OCI-M2 (cell line): ENCODE data around the gene CNTRL.
"Not testable (repeated sequence)": the region's sequence is repeated elsewhere in the genome, so short reads cannot be mapped to it uniquely, and the experiment has no call there.

Source experiments
- DNase-seq: peaks from one replicate; lab custom pipeline; 2025; ENCODE audit not compliant: unreplicated experiment; lab: John Stamatoyannopoulos, UW

Gene CNTRL

DNA sequence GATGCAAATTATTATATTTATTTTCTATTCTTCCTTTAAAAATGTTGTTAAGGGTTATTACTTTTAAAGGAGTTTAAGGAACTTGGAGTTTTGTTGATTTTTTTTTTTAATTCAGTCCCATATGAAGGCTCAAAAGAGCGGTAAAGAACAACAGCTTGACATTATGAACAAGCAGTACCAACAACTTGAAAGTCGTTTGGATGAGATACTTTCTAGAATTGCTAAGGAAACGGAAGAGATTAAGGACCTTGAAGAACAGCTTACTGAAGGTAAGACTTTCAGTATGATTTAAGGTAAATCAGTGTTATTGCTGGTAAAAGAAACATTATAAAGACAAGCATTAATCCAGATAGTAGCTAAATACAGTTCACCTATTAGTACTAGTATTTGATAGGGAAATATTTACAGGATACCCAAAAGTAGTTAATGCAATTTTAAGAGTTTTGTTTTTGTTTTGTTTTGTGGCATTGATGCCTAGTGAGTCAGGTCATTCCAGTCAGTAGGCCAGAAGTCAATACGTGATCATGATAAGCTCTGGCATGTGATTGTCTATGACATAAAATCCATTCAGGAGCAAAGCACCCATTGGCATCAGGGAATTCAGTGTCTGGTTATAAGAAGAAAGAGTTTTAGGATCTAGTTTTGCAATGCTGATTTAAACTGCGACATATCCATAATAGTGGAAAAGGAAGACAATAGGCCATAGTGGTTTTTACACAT, 49.2 kb downstream of the CNTRL start:
- DNase-seq, result no peak

GRCh38 chr9:121125590-121125989, 50.8 kb downstream of the CNTRL start:
- no peak for DNase-seq

DNA sequence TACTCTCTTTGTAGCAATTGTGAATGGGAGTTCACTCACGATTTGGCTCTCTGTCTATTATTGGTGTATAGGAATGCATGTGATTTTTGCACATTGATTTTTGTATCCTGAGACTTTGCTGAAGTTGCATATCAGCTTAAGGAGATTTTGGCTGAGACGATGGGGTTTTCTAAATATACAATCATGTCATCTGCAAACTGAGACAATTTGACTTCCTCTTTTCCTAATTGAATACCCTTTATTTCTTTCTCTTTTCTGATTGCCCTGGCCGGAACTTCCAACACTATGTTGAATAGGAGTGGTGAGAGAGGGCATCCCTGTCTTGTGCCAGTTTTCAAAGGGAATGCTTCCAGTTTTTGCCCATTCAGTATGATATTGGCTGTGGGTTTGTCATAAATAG, 54.6 kb downstream of the CNTRL start:
- DNase-seq, result not testable (repeated sequence)

- no peak for DNase-seq
Measured at GRCh38 chr9:121133104-121133816, 58.5 kb downstream of the CNTRL start.

DNA sequence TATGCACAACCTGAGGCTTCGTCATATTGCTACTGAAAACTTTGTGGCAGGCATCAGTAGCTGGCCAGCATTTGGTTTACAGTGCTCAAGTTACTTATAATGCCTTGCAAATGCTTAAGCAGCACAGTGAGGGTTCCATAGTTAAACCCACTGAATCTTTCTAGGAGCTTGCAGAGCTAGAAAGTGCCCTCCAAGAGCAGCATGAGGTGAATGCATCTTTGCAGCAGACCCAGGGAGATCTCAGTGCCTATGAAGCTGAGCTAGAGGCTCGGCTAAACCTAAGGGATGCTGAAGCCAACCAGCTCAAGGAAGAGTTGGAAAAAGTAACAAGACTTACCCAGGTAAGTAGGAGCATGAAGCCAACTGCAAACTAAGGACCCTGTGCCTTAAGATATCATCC, 60.9 kb downstream of the CNTRL start:
- no peak for DNase-seq

- DNase-seq, result no peak
Measured at GRCh38 chr9:121138561-121138960, 63.8 kb downstream of the CNTRL start.

DNA sequence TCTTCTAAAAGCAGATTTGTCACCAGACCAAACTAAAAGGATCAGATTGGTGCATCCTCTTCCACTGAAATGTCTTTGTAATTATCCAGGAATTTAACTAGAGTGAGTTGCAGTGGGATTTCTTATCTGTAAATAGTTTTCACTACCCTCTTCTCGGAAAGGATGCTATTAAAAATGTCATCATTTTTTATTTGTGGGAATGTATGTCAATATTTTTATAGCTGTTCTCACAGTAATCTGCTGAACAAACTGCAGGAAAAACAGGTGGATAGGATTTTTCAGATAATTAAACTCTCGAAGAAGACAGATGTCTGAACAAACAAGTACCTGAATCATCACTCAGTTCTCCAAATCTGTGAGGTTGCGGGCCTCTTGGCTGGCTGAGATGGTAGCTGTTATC, 64.2 kb downstream of the CNTRL start:
- DNase-seq, result no peak

DNA sequence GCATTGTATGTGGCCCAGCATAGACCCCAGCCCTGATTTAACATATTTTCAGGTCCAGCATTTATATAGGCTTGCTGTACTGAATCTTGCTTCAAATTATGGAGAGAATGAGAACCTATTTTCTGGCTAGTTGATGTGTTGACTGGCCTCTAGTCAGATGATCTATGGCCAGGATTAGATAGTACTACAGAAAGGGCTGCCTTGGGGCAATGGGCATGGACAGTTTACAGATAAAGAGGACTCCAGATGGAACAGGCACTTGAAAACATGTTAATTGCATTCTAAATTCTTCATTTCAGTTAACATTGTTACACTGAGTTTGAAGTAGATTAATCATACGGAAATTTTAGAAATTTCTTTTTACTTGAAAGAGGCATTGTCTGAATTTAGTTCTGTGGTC, 65.4 kb downstream of the CNTRL start:
- DNase-seq, result no peak

DNA sequence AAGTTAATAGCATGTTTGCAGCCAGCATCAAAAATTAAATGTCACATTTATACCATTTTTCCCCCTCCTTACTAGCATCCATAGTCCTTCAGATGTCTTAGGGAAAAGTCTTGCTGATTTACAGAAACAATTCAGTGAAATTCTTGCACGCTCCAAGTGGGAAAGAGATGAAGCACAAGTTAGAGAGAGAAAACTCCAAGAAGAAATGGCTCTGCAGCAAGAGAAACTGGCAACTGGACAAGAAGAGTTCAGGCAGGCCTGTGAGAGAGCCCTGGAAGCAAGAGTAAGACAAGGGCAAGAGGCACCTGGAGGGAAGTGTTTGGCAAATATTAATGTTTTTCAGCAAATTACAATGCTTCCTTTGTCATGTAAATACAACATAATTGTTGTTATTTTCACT, 66.6 kb downstream of the CNTRL start:
- DNase-seq, result no peak

- no peak for DNase-seq
Measured at GRCh38 chr9:121141706-121142105, 67.0 kb downstream of the CNTRL start.

GRCh38 chr9:121143771-121144170, 69.0 kb downstream of the CNTRL start:
- DNase-seq, result no peak

DNA sequence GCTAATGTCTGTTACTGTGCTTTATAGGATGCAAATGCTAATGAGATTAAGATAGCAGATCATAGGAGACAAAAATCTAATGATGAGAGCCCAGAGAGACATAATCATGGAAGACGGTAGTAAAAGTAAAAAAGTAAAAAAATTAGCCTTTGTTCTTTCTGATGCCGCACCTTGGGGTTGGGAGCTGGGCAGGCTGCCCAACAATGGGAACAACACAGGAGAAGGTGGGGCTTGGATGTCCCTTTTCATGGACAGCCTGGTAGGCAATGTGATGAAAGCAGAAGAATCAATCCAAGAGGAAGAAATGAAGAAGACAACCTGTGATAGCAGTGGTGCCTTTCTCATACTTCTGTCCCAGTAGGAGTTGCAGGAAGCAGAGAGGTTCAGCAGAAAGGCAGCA, 69.7 kb downstream of the CNTRL start:
- DNase-seq, result no peak

GRCh38 chr9:121150188-121150587, 75.4 kb downstream of the CNTRL start:
- no peak for DNase-seq

- no peak for DNase-seq
Measured at GRCh38 chr9:121153642-121154041, 78.9 kb downstream of the CNTRL start.

DNA sequence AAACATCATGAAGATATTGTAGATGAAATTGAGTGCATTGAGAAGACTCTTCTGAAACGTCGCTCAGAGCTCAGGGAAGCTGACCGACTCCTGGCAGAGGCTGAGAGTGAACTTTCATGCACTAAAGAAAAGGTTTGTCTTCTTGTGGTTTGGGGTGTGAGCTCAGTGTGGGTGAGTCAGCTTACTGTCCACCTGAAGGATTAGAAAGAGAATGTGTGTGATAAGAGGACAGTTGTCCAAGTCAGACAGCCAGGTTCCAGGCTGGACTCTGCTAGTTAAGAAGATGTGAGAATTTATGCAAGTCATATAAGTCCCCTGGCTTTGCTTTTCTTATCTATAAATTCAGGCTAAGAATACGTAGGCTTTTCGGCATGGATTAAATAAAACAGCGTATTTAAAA, 80.0 kb downstream of the CNTRL start:
- no peak for DNase-seq

- DNase-seq, result no peak
Measured at GRCh38 chr9:121156263-121156731, 81.5 kb downstream of the CNTRL start.

DNA sequence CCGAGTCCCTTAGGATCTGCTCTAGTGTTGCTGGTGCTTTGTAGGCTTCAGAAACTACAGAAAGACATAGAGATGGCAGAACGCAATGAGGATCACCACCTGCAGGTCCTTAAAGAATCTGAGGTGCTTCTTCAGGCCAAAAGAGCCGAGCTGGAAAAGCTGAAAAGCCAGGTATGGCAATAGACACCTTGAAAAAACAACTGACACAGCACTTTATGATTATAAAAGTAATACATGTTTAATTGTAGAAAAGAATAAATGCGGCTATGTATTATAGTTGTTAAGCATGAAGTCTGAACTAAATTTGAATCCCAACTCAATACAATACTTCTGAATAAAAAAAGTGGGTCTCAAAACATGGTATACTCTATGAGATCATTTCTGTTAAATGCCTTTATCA, 83.2 kb downstream of the CNTRL start:
- no peak for DNase-seq

DNA sequence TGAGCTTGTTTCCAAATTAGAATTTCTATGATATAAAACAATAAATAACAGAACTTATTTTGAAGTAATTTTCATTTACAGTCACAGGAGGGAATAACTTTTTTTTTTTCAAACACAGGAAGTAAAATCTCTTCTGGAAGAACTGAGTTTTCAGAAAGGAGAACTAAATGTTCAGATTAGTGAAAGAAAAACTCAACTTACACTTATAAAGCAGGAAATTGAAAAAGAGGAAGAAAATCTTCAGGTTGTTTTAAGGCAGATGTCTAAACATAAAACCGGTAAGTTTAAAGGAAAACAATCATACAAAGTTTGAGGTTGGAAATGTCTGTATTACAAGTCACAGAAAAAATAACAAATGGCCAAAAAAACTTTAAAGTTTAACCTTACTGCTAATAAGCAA, 85.3 kb downstream of the CNTRL start:
- no peak for DNase-seq

- no peak for DNase-seq
Measured at GRCh38 chr9:121168052-121168451, 93.3 kb downstream of the CNTRL start.

DNA sequence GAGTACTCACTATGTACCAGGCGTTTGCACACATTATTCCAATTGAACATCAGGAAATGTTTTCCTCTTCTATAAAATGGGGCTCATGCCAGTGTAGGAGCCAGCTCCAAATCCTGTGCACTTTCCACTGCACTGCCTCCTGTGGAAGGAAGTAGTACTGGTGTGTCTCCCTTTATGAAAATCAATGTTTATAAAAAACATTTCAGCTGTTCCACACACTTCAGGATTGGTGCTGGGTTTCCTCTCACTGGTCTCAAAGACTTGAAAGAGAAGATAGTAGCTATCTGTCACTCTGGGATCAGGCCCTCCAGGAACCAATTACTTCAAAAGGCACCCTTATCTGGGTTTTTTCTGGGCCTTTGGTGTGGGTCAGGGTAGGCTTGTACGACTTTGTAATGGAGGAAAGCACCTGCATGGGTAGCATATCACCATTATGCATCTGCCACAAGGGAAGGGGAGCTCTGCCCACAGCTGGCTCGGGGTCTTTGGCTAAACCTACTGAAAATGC, 94.4 kb downstream of the CNTRL start:
- DNase-seq, result no peak

DNA sequence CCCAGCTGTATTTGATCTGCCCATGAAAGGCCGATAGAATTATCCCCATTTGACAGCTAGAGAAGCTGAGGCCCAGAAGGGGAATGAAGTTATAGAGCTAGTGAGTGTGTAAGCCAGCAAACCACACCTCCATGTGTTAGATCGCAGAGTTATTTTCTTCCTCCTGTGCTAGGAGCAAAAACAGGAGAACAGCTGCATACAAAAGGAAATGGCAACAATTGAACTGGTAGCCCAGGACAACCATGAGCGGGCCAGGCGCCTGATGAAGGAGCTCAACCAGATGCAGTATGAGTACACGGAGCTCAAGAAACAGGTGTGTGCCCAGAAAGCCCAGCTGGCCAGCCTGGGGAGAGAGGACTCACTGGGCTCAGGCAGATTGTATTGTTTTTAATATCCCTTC, 96.5 kb downstream of the CNTRL start:
- no peak for DNase-seq

DNA sequence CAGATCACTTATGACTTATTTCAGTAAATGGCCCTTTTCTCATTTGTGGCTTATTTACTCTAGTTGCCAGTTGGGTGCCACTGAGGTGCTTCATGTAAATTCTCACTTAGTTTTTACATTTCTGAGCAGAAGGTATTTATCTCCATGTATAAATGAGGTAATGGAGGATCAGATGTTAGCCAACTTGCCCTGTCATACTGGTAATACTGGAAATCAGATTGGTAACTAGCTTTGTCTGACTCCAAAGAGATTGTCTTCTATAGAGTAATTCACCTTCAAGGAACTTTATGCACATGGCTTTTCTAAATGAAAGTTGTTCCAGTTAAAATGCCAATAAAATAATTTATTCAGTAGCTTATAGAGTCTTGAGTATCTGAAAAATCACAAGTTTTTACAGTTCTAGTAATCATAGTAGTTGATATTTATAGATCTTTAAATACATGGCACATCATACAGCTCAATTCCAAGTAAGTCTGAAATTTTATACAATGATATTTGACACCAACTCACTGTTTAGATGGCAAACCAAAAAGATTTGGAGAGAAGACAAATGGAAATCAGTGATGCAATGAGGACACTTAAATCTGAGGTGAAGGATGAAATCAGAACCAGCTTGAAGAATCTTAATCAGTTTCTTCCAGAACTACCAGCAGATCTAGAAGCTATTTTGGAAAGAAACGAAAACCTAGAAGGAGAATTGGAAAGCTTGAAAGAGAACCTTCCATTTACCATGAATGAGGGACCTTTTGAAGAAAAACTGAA, 98.2 kb downstream of the CNTRL start:
- DNase-seq, result no peak
